Tibial nerve (tissue), 4 donors: ENCODE data around the gene ABCG1. TPM values are rescaled to one million over a fixed set of nuclear protein-coding genes. Genes with fewer than 3 reads are reported as not detected.

Experiments used
- DNase-seq, 2 donors: peaks; one replicate each; pipeline ENCODE4 v3.0.0-alpha.2; 2019; ENCODE audit warnings: low spot score in 2 of 2
- H3K27ac ChIP-seq, 4 donors: fragments of 200-600 bp; sonication (generic) in 3 of 4; one replicate each; pipeline ENCODE4 v1.5.1; 2017 to 2019; ENCODE audit warnings: mild to moderate bottlenecking in 1 of 4
- H3K27me3 ChIP-seq, 2 donors: fragments of 200-600 bp; sonication (generic) in 1 of 2; one replicate each; pipeline versions ENCODE4 v1.5.1 to v1.6.0; 2017 to 2019
- H3K36me3 ChIP-seq, 3 donors: fragments of 200-600 bp; sonication (generic); one replicate each; pipeline ENCODE4 v1.5.1; 2018 to 2019
- H3K4me1 ChIP-seq, 4 donors: fragments of 200-600 bp; sonication (generic) in 3 of 4; one replicate each; pipeline ENCODE4 v1.5.1; 2017 to 2019
- H3K4me3 ChIP-seq, 4 donors: fragments of 200-600 bp; sonication (generic) in 3 of 4; one replicate each; pipeline ENCODE4 v1.5.1; 2017 to 2019; ENCODE audit warnings: mild to moderate bottlenecking in 1 of 4, moderate library complexity in 1 of 4
- H3K9me3 ChIP-seq, 4 donors: fragments of 200-600 bp; sonication (generic) in 3 of 4; one replicate each; pipeline ENCODE4 v1.5.1; 2017 to 2019
- EP300 ChIP-seq, 2 donors: sonication (generic); formaldehyde crosslinking; IDR thresholded peaks; one replicate each; pipeline ENCODE4 v1.6.1; 2017; ENCODE audit warnings: antibody characterized with exemption in 2 of 2, mild to moderate bottlenecking in 1 of 2
- POLR2A ChIP-seq, 2 donors: fragments of 450-650 bp; IDR thresholded peaks; one replicate each; pipeline ENCODE4 v1.6.1; 2017; ENCODE audit warnings: antibody characterized with exemption in 2 of 2, mild to moderate bottlenecking in 2 of 2, moderate library complexity in 2 of 2
- WGBS, 2 donors: methylation state at CpG; one replicate each; pipeline ENCODE4 v1.1.5; 2018; 5-methylcytosine and 5-hydroxymethylcytosine counted together
- total RNA-seq, 4 donors: library from RNA; depleted of rRNA; stranded (reverse); fragments of >200 nt; gene quantifications; one replicate each; pipeline ENCODE4 v1.1.0, GENCODE V29; 2016
- TF ChIP-seq, protein P1 (sequence below), 5 experiments: fragments of 200-600 bp in 3 of 5; fragments of 450-650 bp in 2 of 5; sonication (generic) in 3 of 5; IDR thresholded peaks; one replicate each; pipeline ENCODE4 v1.5.1; 2016 to 2019; ENCODE audit warnings: antibody characterized with exemption in 5 of 5, mild to moderate bottlenecking in 3 of 5, moderate library complexity in 2 of 5

ABCG1 gene
- total RNA-seq, 4 donors from 2014 or later: 10.5 to 32.8 (median 18.6) TPM

DNA sequence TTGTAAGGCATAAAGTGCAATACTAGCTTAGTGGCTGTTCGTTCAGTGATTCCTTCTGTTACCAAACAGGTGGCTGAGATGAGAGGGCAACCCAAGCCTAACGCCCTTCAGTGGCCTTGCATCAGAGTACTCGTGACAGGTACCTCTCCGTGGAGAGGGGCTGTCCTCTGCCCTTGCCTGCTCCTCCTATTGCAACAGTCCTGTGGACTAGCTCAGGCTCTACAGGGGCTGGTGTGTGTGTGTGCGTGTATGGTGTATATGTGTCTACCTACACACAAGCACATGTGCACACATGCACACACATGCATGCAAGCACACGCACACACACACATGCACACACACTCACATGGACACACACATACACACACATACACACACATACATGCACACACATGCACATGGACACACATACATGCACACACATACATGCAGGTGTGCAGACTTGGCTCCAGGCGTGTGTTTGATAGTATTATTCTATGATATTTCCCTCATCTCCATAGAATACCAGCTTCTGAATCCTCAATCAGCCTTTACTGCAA, 81.2 kb downstream of the ABCG1 start:
- no peaks in the 10 kb centered on the region for H3K9me3 ChIP-seq
- 69 to 77% methylated on average over 6 to 7 of the region's 7 CpGs for WGBS, 2 donors
- H3K4me3 ChIP-seq: no peak overlapping the region
- peak overlapping the region in 1 of 4 donors; percentile 68 for H3K27ac ChIP-seq
- H3K27me3 ChIP-seq: no peaks in the 10 kb centered on the region
- TF ChIP-seq, protein P1, sequence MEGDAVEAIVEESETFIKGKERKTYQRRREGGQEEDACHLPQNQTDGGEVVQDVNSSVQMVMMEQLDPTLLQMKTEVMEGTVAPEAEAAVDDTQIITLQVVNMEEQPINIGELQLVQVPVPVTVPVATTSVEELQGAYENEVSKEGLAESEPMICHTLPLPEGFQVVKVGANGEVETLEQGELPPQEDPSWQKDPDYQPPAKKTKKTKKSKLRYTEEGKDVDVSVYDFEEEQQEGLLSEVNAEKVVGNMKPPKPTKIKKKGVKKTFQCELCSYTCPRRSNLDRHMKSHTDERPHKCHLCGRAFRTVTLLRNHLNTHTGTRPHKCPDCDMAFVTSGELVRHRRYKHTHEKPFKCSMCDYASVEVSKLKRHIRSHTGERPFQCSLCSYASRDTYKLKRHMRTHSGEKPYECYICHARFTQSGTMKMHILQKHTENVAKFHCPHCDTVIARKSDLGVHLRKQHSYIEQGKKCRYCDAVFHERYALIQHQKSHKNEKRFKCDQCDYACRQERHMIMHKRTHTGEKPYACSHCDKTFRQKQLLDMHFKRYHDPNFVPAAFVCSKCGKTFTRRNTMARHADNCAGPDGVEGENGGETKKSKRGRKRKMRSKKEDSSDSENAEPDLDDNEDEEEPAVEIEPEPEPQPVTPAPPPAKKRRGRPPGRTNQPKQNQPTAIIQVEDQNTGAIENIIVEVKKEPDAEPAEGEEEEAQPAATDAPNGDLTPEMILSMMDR (IDR thresholded peaks at IDR 0.05): no peak
- TF ChIP-seq EP300 (IDR thresholded peaks at IDR 0.05): no peak
- TF ChIP-seq POLR2A (IDR thresholded peaks at IDR 0.05): no peak
- no peak for DNase-seq
- peaks cover 0 to 5% (median 0%) of the 10 kb centered on the region in 3 donors for H3K36me3 ChIP-seq
- H3K4me1 ChIP-seq: peaks cover 0 to 12% (median 0%) of the 10 kb centered on the region in 4 donors

DNA sequence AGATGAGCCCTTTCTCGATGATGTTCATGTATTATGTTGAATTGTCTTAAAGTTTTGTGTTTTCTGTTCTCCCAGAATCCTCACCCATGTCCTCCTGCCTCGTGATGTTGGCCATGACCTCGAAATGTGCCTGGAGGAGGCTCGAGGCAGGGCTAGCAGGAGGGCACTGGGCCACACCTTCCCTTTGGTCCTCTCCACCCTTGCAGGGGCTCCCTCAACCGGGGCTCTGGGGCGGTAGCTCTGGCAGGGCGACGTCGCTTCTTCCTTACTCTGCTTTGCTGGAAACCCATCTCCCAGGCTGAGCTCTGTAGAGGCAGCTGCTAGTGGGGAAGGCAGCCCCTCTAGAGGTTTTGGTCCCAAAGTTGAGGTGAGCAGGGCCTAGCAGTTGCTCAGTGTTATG, 82.0 kb downstream of the ABCG1 start:
- Histone ChIP-seq H3K9me3 (no peaks in the 10 kb centered on the region), H3K4me1 (peaks cover 0 to 12% (median 0%) of the 10 kb centered on the region in 4 donors), H3K27ac (peak overlapping the region in 2 of 4 donors; percentile 28 to 59), H3K27me3 (no peaks in the 10 kb centered on the region), H3K36me3 (peaks cover 0 to 2% (median 0%) of the 10 kb centered on the region in 3 donors), H3K4me3 (no peak overlapping the region)
- whole genome bisulfite sequencing, 2 donors: 86 to 90% methylated on average over 9 of the region's 9 CpGs
- DNase-seq: no peak
- no peak for TF ChIP-seq EP300 (IDR thresholded peaks at IDR 0.05)
- TF ChIP-seq, protein P1 (IDR thresholded peaks at IDR 0.05): no peak
- no peak for TF ChIP-seq POLR2A (IDR thresholded peaks at IDR 0.05)

DNA sequence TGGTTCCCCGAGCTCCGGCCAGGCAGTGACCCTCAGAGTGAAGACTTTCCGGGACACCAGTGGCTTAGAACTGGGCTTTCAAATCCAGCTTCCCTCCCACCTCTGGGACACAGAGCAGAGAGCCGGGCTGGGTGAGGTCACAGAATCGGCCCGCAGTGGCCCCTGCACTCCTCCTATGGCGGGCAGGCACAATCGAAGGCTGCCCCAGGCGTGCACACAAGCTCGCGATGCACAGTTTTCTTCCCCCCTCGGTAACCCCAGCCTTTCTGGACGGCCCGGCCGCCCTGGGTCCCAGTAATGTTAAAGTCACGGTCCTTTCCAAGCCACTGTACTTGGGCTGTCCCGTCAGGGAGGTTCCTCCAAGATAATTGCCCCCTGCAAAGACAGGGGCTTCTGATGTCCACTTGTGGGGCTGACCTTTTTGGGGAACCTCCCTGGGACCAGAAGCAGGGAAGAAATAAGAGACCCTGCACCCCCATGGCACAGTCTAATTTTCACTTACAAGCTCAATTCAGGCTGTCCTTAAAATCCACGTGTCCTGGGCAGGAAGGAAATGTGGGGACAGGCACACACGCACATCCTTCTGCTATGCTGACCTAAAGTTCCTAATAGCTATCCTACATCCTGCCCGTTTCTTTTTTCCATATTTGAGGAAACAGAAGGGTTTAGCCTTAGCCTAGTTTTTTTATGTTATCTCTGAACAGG, 82.6 kb downstream of the ABCG1 start:
- 68 to 84% methylated on average over 20 of the region's 20 CpGs for WGBS, 2 donors
- peaks cover 0 to 4% of the 10 kb centered on the region in 2 donors for H3K27me3 ChIP-seq
- H3K27ac ChIP-seq: peak overlapping the region in 2 of 4 donors; percentile 28 to 59
- H3K9me3 ChIP-seq: no peaks in the 10 kb centered on the region
- no peaks in the 10 kb centered on the region for H3K36me3 ChIP-seq
- H3K4me1 ChIP-seq: peaks cover 0 to 12% (median 0%) of the 10 kb centered on the region in 4 donors
- TF ChIP-seq, protein P1 (IDR thresholded peaks at IDR 0.05): no peak
- TF ChIP-seq EP300 (IDR thresholded peaks at IDR 0.05): peak; percentile 75 to 83
- TF ChIP-seq POLR2A (IDR thresholded peaks at IDR 0.05): no peak
- DNase-seq: no peak
- H3K4me3 ChIP-seq: no peak overlapping the region

DNA sequence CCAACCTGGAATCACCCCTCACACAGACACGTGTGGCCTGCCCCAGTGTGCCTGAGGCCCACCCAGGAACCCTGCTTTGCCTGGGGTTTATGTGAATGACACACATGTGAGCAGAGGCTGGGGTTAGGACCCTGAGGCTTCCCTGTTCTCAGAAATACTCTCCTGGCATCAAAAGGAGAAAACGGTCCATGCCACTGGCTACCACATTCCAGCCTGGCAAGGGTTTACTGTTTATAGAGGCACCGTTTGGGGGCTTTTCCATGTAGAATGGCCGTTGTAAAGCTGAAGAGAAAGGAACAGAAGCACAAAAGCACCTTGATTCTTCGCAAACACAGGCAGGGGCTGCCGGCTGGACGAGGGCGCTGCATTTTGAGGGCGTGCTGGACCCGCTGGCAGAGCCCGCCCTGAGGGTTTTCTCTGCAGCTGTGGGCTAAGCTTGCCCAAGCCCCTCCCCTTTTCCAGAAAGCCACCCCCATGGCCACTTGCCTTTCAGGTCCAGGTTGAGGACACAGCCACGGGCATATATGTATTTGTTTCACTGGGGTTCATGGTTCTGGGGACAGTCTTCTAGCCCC, 83.2 kb downstream of the ABCG1 start:
- peaks cover 0 to 10% of the 10 kb centered on the region in 2 donors for H3K27me3 ChIP-seq
- no peaks in the 10 kb centered on the region for H3K36me3 ChIP-seq
- no peak for DNase-seq
- H3K4me3 ChIP-seq: no peak overlapping the region
- TF ChIP-seq, protein P1 (IDR thresholded peaks at IDR 0.05): no peak
- TF ChIP-seq EP300 (IDR thresholded peaks at IDR 0.05) (no peak), POLR2A (IDR thresholded peaks at IDR 0.05) (no peak)
- peaks cover 0 to 12% (median 0%) of the 10 kb centered on the region in 4 donors for H3K4me1 ChIP-seq
- H3K9me3 ChIP-seq: no peaks in the 10 kb centered on the region
- peak overlapping the region in 1 of 4 donors; percentile 38 for H3K27ac ChIP-seq
- WGBS, 2 donors: 70 to 73% methylated on average over 12 of the region's 12 CpGs

DNA sequence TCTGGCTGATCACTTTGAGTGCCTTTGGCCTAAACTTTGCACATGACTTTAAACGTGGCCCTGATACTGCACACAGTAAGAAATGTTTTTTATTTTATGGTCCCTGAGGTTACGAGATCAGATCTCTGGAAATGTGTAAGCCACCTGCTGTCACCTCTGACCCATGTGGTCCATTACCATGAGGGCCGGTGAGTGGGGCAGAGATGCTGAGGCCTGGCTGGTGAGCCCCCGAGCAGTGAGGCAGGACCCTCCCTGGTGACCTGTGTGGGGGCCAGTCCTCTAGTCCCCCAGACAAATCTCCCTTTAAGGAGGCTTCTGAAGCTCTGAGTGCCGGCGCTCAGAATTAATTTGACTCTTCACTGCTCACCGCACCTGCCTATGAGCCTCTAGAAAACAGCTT, 83.9 kb downstream of the ABCG1 start:
- Histone ChIP-seq H3K4me3 (no peak overlapping the region), H3K27ac (peak overlapping the region in 1 of 4 donors; percentile 38)
- WGBS, 2 donors: 62 to 80% methylated on average over 7 of the region's 7 CpGs

More for the DNA sequence above, 83.9 kb downstream of the ABCG1 start:
- TF ChIP-seq POLR2A (IDR thresholded peaks at IDR 0.05) (no peak), EP300 (IDR thresholded peaks at IDR 0.05) (no peak)
- no peaks in the 10 kb centered on the region for H3K36me3 ChIP-seq
- no peaks in the 10 kb centered on the region for H3K9me3 ChIP-seq
- peaks cover 0 to 16% of the 10 kb centered on the region in 2 donors for H3K27me3 ChIP-seq
- no peak for DNase-seq
- peaks cover 0 to 12% (median 0%) of the 10 kb centered on the region in 4 donors for H3K4me1 ChIP-seq
